HEK293 (cell line): ENCODE data around the gene IL36G.

Experiments
- CTCF ChIA-PET: fragments of 350-600 bp; formaldehyde crosslinking; extraction: SDS; loops from one replicate; lab custom pipeline; 2021; ENCODE audit warnings: antibody characterized with exemption; lab: Yijun Ruan, JAX
- POLR2A ChIA-PET: fragments of 300-600 bp; formaldehyde crosslinking; extraction: SDS; loops from one replicate; lab custom pipeline; 2020; ENCODE audit warnings: antibody characterized with exemption, inconsistent platforms; lab: Yijun Ruan, JAX
- H3K27ac ChIP-seq: fragments of 200-500 bp; sonication (Bioruptor generic); 2 replicates; pipeline ENCODE4 v1.5.1; 2014; ENCODE audit warnings: low read depth, low read length, control low read depth, inconsistent platforms; ENCODE audit errors: extremely low read depth
- H3K36me3 ChIP-seq, 2 experiments: fragments of 200-500 bp in 1 of 2; sonication (Bioruptor generic) in 1 of 2; 1 replicate in 1 of 2; 2 replicates in 1 of 2; pipeline ENCODE4 v1.5.1; 2014 to 2017; ENCODE audit warnings: inconsistent platforms in 2 of 2, low read length in 2 of 2; ENCODE audit not compliant: control insufficient read depth in 2 of 2, insufficient read depth in 1 of 2
- H3K4me1 ChIP-seq: fragments of 200-500 bp; sonication (Bioruptor generic); 2 replicates; pipeline ENCODE4 v1.5.1; 2014; ENCODE audit warnings: mild to moderate bottlenecking, low read length, inconsistent platforms; ENCODE audit not compliant: control insufficient read depth, insufficient read depth
- H3K4me3 ChIP-seq: 2 replicates; pipeline ENCODE4 v1.5.1; 2011; ENCODE audit warnings: low read depth, mild to moderate bottlenecking, control low read depth, low read length, moderate library complexity
- H3K9me3 ChIP-seq: fragments of 200-500 bp; sonication (Bioruptor generic); 2 replicates; pipeline ENCODE4 v1.5.1; 2014; ENCODE audit warnings: low read depth, low read length, inconsistent platforms; ENCODE audit not compliant: control insufficient read depth, insufficient read depth
- MZF1 ChIP-seq: fragments of 450-650 bp; formaldehyde crosslinking; IDR thresholded peaks from 2 replicates; pipeline ENCODE4 v1.5.1; 2017; ENCODE audit warnings: missing biosample characterization, missing genetic modification characterization, borderline replicate concordance
- OSR2 ChIP-seq: fragments of 450-650 bp; formaldehyde crosslinking; IDR thresholded peaks from 2 replicates; pipeline ENCODE4 v1.5.1; 2016; ENCODE audit warnings: missing biosample characterization, missing genetic modification characterization
- RBAK ChIP-seq: fragments of 450-650 bp; formaldehyde crosslinking; IDR thresholded peaks from 2 replicates; pipeline ENCODE4 v1.5.1; 2016; ENCODE audit warnings: missing biosample characterization, missing genetic modification characterization
- SP3 ChIP-seq: fragments of 450-650 bp; formaldehyde crosslinking; IDR thresholded peaks from 2 replicates; pipeline ENCODE4 v1.5.1; 2016; ENCODE audit warnings: missing biosample characterization, missing genetic modification characterization
- YY2 ChIP-seq: fragments of 450-650 bp; formaldehyde crosslinking; IDR thresholded peaks from 2 replicates; pipeline ENCODE4 v1.5.1; 2016; ENCODE audit warnings: missing biosample characterization, missing genetic modification characterization
- ZBTB20 ChIP-seq: fragments of 450-650 bp; formaldehyde crosslinking; IDR thresholded peaks from 2 replicates; pipeline ENCODE4 v1.5.1; 2016; ENCODE audit warnings: missing biosample characterization, missing genetic modification characterization
- ZBTB21 ChIP-seq: fragments of 450-650 bp; formaldehyde crosslinking; IDR thresholded peaks from 2 replicates; pipeline ENCODE4 v1.5.1; 2017; ENCODE audit warnings: missing biosample characterization, missing genetic modification characterization
- ZBTB7A ChIP-seq: fragments of 450-650 bp; formaldehyde crosslinking; IDR thresholded peaks from 2 replicates; pipeline ENCODE4 v1.5.1; 2016; ENCODE audit warnings: low read depth, missing biosample characterization, missing genetic modification characterization
- ZNF174 ChIP-seq: fragments of 450-650 bp; formaldehyde crosslinking; IDR thresholded peaks from 2 replicates; pipeline ENCODE4 v1.5.0; 2017; ENCODE audit warnings: missing biosample characterization, mild to moderate bottlenecking, missing genetic modification characterization
- ZNF211 ChIP-seq: fragments of 450-650 bp; formaldehyde crosslinking; IDR thresholded peaks from 2 replicates; pipeline ENCODE4 v1.5.1; 2016; ENCODE audit warnings: low read depth, missing biosample characterization, missing genetic modification characterization
- ZNF214 ChIP-seq: fragments of 450-650 bp; formaldehyde crosslinking; IDR thresholded peaks from 2 replicates; pipeline ENCODE4 v1.5.1; 2017; ENCODE audit warnings: missing biosample characterization, mild to moderate bottlenecking, missing genetic modification characterization, borderline replicate concordance
- ZNF248 ChIP-seq: fragments of 450-650 bp; formaldehyde crosslinking; IDR thresholded peaks from 2 replicates; pipeline ENCODE4 v1.5.1; 2017; ENCODE audit warnings: missing biosample characterization, missing genetic modification characterization
- ZNF354C ChIP-seq: fragments of 450-650 bp; formaldehyde crosslinking; IDR thresholded peaks from 2 replicates; pipeline ENCODE4 v1.5.1; 2016; ENCODE audit warnings: missing biosample characterization, missing genetic modification characterization, low read depth, borderline replicate concordance
- ZNF544 ChIP-seq: fragments of 450-650 bp; formaldehyde crosslinking; IDR thresholded peaks from 2 replicates; pipeline ENCODE4 v1.5.0; 2017; ENCODE audit warnings: missing biosample characterization, missing genetic modification characterization
- ZNF585B ChIP-seq: fragments of 450-650 bp; formaldehyde crosslinking; IDR thresholded peaks from 2 replicates; pipeline ENCODE4 v1.5.1; 2016; ENCODE audit warnings: missing biosample characterization, missing genetic modification characterization
- ZNF677 ChIP-seq: fragments of 450-650 bp; IDR thresholded peaks from 2 replicates; pipeline ENCODE4 v1.5.0; 2018; ENCODE audit warnings: missing biosample characterization, mild to moderate bottlenecking, missing genetic modification characterization, moderate library complexity
- ZNF76 ChIP-seq: fragments of 450-650 bp; formaldehyde crosslinking; IDR thresholded peaks from 2 replicates; pipeline ENCODE4; 2016; ENCODE audit warnings: low read depth, missing biosample characterization, missing genetic modification characterization, borderline replicate concordance
- ZNF792 ChIP-seq: fragments of 450-650 bp; formaldehyde crosslinking; IDR thresholded peaks from 2 replicates; pipeline ENCODE4 v1.5.1; 2016; ENCODE audit warnings: missing biosample characterization, missing genetic modification characterization
- ZXDB ChIP-seq: fragments of 450-650 bp; formaldehyde crosslinking; IDR thresholded peaks from 2 replicates; pipeline ENCODE4 v1.5.1; 2016; ENCODE audit warnings: missing biosample characterization, missing genetic modification characterization
- TF ChIP-seq, protein P1 (sequence below): fragments of 450-650 bp; formaldehyde crosslinking; IDR thresholded peaks from 2 replicates; pipeline ENCODE4 v1.5.1; 2017; ENCODE audit warnings: missing biosample characterization, missing genetic modification characterization
- TF ChIP-seq, protein P2 (sequence below): fragments of 450-650 bp; IDR thresholded peaks from 2 replicates; pipeline ENCODE4 v1.5.1; 2018; ENCODE audit warnings: missing biosample characterization, mild to moderate bottlenecking, missing genetic modification characterization
- TF ChIP-seq, protein P3 (sequence below): fragments of 450-650 bp; formaldehyde crosslinking; IDR thresholded peaks from 2 replicates; pipeline ENCODE4 v1.5.1; 2017; ENCODE audit warnings: missing biosample characterization, missing genetic modification characterization
- TF ChIP-seq, protein P4 (sequence below): fragments of 450-650 bp; formaldehyde crosslinking; IDR thresholded peaks from 2 replicates; pipeline ENCODE4 v1.5.1; 2016; ENCODE audit warnings: missing biosample characterization, missing genetic modification characterization
- TF ChIP-seq, protein P5 (sequence below): fragments of 450-650 bp; formaldehyde crosslinking; IDR thresholded peaks from 2 replicates; pipeline ENCODE4 v1.5.1; 2016; ENCODE audit warnings: missing biosample characterization, missing genetic modification characterization, borderline replicate concordance

Gene IL36G

DNA sequence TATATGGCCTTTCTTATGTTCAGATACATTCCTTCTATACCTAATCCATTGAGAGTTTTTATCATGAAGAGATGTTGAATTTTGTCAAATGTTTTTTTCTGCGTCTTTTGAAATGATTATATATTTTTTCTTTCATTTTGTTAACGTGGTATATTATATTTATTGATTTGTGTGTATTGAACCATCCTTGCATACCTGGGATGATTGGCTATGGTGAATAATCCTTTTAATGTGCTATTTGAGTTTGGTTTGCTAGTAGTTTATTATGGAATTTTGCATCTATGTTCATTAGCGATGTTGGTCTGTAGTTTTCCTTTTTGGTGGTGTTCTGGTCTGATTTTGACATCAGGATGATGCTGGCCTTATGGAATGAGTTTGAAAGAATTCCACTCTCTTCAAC, 11.8 kb downstream of the IL36G start:
- H3K27ac ChIP-seq, result no peak overlapping the region
- no peaks in the 10 kb centered on the region for H3K9me3 ChIP-seq
- TF ChIP-seq, protein P1, sequence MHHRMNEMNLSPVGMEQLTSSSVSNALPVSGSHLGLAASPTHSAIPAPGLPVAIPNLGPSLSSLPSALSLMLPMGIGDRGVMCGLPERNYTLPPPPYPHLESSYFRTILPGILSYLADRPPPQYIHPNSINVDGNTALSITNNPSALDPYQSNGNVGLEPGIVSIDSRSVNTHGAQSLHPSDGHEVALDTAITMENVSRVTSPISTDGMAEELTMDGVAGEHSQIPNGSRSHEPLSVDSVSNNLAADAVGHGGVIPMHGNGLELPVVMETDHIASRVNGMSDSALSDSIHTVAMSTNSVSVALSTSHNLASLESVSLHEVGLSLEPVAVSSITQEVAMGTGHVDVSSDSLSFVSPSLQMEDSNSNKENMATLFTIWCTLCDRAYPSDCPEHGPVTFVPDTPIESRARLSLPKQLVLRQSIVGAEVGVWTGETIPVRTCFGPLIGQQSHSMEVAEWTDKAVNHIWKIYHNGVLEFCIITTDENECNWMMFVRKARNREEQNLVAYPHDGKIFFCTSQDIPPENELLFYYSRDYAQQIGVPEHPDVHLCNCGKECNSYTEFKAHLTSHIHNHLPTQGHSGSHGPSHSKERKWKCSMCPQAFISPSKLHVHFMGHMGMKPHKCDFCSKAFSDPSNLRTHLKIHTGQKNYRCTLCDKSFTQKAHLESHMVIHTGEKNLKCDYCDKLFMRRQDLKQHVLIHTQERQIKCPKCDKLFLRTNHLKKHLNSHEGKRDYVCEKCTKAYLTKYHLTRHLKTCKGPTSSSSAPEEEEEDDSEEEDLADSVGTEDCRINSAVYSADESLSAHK (tag by site-specific recombination), result no peak
- TF ChIP-seq ZNF544 (tag by site-specific recombination) (no peak), OSR2 (tag by site-specific recombination) (no peak), ZNF585B (no peak), ZNF211 (tag by site-specific recombination) (no peak), ZNF677 (tag by site-specific recombination) (no peak), ZBTB20 (tag by site-specific recombination) (no peak), ZNF792 (tag by site-specific recombination) (no peak), ZBTB21 (no peak)
- TF ChIP-seq, protein P2, sequence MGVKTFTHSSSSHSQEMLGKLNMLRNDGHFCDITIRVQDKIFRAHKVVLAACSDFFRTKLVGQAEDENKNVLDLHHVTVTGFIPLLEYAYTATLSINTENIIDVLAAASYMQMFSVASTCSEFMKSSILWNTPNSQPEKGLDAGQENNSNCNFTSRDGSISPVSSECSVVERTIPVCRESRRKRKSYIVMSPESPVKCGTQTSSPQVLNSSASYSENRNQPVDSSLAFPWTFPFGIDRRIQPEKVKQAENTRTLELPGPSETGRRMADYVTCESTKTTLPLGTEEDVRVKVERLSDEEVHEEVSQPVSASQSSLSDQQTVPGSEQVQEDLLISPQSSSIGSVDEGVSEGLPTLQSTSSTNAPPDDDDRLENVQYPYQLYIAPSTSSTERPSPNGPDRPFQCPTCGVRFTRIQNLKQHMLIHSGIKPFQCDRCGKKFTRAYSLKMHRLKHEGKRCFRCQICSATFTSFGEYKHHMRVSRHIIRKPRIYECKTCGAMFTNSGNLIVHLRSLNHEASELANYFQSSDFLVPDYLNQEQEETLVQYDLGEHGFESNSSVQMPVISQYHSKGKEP, result no peak
- TF ChIP-seq, all 188 proteins: peak for 0
- H3K4me3 ChIP-seq, result no peak overlapping the region
- H3K36me3 ChIP-seq, result no peaks in the 10 kb centered on the region
- no peaks in the 10 kb centered on the region for H3K4me1 ChIP-seq
- POLR2A ChIA-PET, result no interaction called here
- CTCF ChIA-PET, result no interaction called here

DNA sequence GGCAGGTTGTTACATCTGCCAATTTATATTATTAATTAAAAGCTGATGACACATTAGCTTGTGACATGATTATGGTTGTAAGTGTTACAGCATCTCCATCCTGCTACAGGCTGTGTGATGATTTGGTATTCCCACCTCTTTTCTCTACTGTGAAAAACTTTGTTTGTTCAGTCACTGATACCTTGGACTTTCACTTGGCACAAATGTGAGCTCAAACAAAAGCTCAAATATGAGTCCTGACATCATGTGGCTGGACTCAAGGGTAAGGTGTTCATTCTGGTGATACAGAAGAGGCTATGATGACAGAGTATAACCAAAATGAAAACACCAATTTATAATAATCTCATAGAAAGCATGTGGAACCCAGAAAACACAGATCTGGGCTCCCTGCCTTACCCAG, 16.0 kb downstream of the IL36G start:
- ChIA-PET CTCF (no interaction called here), POLR2A (no interaction called here)
- no peaks in the 10 kb centered on the region for H3K4me1 ChIP-seq
- no peak overlapping the region for H3K27ac ChIP-seq
- TF ChIP-seq ZBTB7A (no peak), ZNF354C (tag by site-specific recombination) (no peak), YY2 (tag by site-specific recombination) (no peak), SP3 (tag by site-specific recombination) (no peak), ZNF174 (tag by site-specific recombination) (no peak), RBAK (tag by site-specific recombination) (no peak), MZF1 (tag by site-specific recombination) (no peak), ZNF248 (tag by site-specific recombination) (no peak), ZXDB (no peak), ZNF214 (tag by site-specific recombination) (no peak), ZNF76 (tag by site-specific recombination) (no peak)
- TF ChIP-seq, protein P3, sequence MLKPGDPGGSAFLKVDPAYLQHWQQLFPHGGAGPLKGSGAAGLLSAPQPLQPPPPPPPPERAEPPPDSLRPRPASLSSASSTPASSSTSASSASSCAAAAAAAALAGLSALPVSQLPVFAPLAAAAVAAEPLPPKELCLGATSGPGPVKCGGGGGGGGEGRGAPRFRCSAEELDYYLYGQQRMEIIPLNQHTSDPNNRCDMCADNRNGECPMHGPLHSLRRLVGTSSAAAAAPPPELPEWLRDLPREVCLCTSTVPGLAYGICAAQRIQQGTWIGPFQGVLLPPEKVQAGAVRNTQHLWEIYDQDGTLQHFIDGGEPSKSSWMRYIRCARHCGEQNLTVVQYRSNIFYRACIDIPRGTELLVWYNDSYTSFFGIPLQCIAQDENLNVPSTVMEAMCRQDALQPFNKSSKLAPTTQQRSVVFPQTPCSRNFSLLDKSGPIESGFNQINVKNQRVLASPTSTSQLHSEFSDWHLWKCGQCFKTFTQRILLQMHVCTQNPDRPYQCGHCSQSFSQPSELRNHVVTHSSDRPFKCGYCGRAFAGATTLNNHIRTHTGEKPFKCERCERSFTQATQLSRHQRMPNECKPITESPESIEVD (tag by site-specific recombination), result no peak
- TF ChIP-seq, protein P4, sequence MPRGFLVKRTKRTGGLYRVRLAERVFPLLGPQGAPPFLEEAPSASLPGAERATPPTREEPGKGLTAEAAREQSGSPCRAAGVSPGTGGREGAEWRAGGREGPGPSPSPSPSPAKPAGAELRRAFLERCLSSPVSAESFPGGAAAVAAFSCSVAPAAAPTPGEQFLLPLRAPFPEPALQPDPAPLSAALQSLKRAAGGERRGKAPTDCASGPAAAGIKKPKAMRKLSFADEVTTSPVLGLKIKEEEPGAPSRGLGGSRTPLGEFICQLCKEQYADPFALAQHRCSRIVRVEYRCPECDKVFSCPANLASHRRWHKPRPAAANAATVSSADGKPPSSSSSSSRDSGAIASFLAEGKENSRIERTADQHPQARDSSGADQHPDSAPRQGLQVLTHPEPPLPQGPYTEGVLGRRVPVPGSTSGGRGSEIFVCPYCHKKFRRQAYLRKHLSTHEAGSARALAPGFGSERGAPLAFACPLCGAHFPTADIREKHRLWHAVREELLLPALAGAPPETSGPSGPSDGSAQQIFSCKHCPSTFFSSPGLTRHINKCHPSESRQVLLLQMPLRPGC (tag by site-specific recombination), result no peak
- TF ChIP-seq, protein P5, sequence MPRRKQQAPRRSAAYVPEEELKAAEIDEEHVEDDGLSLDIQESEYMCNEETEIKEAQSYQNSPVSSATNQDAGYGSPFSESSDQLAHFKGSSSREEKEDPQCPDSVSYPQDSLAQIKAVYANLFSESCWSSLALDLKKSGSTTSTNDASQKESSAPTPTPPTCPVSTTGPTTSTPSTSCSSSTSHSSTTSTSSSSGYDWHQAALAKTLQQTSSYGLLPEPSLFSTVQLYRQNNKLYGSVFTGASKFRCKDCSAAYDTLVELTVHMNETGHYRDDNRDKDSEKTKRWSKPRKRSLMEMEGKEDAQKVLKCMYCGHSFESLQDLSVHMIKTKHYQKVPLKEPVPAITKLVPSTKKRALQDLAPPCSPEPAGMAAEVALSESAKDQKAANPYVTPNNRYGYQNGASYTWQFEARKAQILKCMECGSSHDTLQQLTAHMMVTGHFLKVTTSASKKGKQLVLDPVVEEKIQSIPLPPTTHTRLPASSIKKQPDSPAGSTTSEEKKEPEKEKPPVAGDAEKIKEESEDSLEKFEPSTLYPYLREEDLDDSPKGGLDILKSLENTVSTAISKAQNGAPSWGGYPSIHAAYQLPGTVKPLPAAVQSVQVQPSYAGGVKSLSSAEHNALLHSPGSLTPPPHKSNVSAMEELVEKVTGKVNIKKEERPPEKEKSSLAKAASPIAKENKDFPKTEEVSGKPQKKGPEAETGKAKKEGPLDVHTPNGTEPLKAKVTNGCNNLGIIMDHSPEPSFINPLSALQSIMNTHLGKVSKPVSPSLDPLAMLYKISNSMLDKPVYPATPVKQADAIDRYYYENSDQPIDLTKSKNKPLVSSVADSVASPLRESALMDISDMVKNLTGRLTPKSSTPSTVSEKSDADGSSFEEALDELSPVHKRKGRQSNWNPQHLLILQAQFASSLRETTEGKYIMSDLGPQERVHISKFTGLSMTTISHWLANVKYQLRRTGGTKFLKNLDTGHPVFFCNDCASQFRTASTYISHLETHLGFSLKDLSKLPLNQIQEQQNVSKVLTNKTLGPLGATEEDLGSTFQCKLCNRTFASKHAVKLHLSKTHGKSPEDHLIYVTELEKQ (tag by site-specific recombination), result no peak
- no peak overlapping the region for H3K4me3 ChIP-seq
- no peaks in the 10 kb centered on the region for H3K9me3 ChIP-seq
- no peaks in the 10 kb centered on the region for H3K36me3 ChIP-seq
